ENCODE data around the gene ARHGAP21.
"Not testable (repeated sequence)": the region's sequence is repeated elsewhere in the genome, so short reads cannot be mapped to it uniquely, and the experiment has no call there.

ARHGAP21 gene

DNA sequence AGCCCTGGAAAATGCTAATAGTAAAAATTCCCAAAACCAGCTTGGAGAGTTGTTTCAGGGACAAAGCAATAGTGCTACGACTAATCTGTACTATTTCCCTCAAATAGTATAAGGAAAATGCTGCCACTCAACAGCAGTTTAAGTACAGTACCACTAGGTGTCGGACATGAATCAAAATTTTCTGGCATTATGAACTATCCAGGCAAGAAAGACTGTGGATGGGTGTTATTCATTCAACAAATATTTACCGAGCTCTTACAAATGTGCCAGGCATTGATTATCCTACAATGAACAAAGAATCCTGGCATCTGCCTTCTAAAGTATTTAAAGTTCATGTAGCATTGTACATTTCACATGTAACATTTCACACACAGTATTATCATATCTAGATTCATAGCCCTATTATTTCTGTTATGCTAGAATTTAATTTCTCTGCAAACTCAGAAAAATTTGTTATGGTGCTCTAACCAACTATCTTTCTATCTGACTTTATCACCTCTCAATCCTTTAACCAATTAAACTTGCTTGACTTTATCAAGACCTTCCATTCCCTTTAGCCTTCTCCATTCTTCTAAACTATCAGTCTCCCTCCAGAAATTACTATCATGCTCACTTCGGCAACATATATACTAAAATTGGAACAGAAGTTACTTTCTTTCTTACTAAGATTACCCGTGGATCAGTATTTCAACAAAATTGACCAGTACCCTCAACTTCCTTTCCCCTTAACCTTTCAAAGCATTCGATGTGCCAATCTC lies 80.6 kb downstream of the ARHGAP21 start:
- DNase-seq (ENCODE audit: low read depth in 2 of 2), result no peak

DNA sequence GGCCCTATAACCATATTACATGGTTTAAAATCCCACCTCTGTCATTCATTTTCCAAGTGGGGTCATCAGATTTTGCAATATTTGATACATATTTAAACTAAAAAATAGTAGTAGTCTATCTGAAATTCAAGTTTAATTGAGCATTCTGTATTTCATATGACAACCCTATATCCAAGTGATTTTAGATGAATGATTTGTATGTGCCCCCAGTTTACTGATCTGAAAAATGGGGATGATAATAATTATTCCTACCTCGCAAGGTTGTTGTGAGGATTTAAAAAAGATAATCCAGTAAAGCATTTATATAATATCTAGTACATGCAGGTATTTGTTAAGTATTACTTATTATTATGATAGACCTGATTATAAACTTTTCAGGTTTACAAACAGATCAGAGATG lies 84.6 kb downstream of the ARHGAP21 start:
- no peak for DNase-seq (ENCODE audit: low read depth in 2 of 2)

DNA sequence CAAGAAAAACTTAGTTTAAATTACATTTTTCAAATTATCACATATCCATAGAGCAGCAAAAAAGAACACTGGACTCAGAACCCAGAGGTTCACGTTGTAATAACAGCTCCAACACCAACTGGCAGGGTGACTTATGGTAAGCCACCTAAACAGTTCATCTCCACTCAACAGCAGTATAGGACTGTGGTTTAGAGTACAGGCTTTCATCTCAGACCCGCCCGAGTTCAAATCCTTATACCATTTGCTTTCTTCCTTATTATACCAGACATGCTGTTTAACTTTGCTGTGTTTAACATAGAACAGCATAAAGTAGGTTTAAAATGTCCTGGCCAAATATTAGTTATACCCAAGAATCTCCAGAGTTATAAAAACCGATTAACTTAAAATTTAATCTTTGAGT lies 97.9 kb downstream of the ARHGAP21 start:
- no peak for DNase-seq (ENCODE audit: low read depth in 2 of 2)

DNA sequence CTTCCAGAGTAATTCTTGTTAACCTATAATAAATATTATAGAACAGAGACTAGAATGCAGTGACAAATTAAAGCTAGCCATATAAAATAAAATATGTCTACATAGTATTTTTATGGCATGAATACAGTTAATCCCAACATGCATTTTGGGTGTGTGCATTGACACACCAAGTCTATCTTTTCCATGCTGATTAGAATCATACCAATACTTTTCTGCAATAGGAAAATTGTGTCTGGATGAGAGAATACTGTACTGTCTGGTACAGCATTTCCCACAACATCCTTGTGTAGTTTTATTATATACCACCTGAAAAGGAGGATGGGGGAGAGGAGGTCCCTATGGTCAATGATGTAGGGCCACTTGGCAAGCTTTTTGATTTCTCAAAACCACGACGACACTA lies 100.3 kb downstream of the ARHGAP21 start:
- DNase-seq (ENCODE audit: low read depth in 2 of 2), result no peak

DNA sequence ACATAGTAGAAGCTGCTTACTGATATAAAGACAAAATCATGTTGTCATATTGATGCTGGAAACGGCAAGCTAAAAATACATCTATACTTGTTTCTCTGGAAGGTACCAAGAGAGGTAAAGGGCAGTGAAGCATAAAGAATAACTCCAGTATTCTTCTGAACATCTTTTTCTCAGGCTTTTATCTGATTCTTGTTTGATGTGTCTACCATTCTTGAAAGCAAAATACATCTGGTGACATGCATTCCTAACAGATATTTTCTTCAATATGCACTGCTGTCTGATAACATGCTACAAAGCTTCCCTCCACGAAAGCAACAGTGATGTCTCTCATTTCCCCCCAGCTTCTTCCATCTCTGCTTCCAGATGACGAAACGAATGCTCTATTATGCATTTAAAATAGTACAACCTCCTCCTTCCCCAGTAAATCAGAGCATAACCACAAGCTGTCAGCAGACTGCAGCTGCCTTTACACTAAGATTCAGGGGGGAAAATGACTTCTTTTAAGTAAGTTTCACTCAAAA lies 100.8 kb downstream of the ARHGAP21 start:
- no peak for DNase-seq (ENCODE audit: low read depth in 2 of 2)

DNA sequence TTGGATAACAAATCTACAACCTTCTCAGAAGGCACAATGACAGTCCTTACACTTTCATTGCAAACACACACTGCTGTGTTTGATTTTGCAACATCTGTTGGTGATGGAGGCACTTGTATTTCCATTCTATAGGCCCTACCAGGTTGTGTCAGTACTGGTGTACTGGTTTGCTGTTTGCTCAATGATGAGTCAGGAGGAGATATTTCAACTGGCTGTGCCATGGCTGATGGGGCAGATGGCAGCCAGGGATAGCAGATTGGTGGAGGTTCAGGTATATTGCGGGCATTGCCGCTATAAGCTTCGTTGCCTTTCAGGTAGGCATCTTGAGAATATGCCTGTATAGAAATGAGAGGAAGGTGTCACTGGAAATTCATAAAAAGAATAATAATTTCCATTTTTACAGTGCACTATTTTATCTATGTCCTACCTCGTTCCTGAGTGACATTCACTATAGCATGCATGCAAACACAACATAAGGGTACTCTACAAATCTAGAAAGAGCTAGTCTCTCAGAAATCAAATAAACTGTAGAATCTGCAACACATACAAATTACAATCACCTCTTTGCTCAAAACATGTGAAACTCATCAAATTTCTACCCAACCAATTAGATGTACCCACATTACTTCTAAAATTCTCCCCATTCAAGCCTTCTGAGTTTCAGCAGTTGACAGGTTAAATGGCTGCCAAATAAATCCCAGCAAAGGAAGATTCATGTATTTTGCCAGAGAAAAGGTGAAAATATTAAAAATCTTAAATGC lies 102.5 kb downstream of the ARHGAP21 start:
- DNase-seq (ENCODE audit: low read depth in 2 of 2), result not testable (repeated sequence)

DNA sequence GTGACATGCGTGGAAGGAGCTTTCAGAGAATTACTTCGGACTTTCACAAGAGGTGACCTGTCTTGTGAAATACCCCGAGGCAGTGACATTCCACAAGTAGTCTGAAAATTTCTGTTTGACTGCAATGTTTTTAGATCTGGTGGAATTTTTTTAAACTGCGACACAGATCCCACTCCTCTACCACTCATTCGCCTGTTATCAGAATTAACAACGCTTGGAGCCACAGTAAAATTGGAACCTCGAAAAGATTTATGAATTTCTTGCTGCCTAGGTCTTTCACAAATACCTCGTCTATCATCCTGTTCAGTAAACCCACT lies 103.7 kb downstream of the ARHGAP21 start:
- DNase-seq (ENCODE audit: low read depth in 2 of 2), result not testable (repeated sequence)

DNA sequence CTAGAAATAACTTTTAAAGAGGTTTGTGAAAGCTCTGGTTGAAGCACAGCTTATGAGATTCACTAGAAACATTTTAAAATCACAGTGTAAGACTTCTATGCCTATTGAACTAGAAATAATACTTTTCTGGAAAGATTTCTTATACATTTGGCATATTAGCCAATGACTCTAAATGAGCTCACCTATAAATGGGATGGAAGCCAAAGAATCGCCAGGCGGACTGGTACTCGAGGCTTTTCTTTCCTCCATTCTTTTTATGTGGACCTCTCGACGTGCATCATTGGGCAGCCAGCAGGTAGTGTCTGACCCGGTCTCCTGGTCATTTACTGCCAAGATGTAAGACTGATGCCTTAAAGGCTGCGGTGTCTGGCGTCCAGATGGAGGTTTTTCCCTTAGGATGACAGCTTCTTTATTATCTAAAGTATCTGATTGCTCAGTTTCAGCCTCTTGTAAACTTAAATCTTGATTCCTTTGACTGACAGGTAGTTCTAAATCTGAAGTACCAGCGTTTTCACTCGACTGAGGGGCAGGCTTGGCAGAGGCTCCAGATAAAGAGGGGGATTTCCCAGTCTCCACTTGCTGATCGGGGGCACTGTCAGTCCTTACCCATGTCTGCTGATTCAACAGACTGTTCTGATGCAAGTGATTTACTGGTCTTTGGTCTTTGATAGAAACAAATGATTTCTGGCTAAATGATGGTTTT lies 104.2 kb downstream of the ARHGAP21 start:
- DNase-seq (ENCODE audit: low read depth in 2 of 2), result not testable (repeated sequence)

DNA sequence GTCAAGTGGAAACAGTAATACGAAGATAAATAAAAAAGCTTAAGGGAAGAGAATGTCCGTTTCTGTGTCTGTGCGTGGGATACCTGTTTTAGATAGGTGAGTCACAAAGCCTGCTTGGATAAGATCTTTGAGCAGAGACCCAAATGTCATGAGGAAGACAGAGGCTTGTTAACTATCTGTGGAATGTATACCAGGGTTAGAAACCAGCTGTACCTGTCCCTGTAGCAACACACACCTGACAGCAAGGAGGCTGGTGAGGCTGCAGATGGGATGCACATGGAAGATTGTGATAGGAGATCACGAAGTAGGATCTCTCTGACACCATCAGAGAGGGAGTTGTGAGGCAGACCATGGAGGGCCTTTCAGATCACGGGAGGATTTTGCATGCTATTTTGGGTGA lies 105.3 kb downstream of the ARHGAP21 start:
- no peak for DNase-seq (ENCODE audit: low read depth in 2 of 2)

DNA sequence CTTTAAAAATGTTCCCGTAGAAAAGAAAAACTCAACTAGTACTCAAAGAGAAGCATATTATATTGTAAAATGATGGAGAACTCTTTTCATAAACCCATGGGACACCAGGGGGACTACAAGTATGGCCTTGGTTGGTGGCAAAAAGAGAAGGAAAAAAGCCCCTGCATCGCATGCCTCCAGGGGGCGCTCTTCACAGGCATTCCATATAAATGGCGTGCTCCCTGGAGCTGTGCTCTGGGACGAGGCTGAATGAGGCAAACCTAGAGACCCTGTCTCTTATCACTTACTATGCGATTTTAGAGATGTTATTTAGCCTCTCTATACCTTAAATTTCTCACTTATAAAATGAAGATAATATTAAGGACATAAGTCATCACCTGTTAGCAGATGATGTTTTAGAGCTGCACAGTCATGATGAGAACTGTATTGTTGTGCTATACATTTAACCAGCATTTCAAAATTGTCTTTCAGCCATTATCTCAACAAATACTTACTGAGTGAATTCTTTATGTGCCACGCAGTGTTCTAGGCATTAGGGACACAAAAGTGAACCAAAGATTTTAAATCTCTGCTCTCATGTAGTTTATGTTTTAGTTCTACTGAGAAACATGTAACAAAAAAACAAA lies 105.8 kb downstream of the ARHGAP21 start:
- peak in 1 of 2 donors; percentile 9 for DNase-seq (ENCODE audit: low read depth in 2 of 2)

DNA sequence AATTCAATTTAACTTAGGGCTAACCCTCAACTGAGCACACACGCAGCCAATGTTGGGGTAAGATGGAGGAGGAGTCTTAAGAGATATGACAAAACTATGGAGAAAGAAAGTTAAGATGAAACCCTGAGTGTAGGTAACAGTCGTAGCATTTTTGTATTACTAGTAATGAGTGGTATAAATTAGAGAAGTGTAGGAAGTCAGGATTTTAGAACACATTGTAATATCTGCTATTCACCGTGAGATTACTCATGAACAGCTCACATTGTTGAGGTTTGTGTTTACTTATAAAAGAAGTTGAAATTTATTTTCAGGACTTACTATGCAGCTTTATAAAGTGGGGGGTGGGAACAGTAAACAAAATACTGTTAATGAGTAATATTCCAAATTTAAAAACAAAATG lies 107.2 kb downstream of the ARHGAP21 start:
- DNase-seq (ENCODE audit: low read depth in 2 of 2), result no peak

DNA sequence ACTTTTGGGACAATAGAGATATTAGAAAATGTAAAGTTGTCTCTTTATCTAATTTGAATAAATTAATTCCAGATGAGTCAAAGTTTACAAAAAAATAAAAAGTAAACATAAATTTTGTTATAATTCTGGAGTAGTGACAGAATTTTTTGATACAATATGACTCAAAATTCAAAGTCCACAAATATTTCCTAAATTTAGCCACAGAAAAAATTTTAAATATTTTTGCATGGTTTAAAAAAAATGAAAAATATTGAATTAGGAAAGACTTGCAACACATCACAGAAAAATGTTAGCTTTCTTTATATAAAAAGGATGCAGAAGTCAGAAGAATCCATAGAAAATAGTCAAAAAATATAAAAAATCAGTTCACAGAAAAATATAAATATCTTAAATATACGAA lies 117.7 kb downstream of the ARHGAP21 start:
- no peak for DNase-seq (ENCODE audit: low read depth in 2 of 2)

DNA sequence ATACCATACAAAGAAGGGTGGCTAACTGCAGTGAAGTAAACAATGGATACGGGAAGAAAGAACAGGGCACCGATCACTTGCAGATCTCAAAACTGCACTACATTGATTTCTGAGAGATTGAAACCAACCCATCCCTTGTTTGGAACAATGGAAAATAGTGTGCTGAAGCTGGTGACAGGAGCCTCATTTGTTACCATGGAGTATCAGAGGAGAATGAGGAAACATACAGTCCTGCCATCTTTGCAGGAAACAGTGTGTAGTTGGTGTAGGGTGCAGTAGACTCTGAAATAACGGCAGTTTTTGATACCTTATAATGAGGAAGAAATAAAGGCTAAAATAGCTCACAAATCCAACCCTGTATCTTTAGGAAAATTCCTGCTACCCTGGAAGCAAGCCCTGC lies 118.5 kb downstream of the ARHGAP21 start:
- no peak for DNase-seq (ENCODE audit: low read depth in 2 of 2)

DNA sequence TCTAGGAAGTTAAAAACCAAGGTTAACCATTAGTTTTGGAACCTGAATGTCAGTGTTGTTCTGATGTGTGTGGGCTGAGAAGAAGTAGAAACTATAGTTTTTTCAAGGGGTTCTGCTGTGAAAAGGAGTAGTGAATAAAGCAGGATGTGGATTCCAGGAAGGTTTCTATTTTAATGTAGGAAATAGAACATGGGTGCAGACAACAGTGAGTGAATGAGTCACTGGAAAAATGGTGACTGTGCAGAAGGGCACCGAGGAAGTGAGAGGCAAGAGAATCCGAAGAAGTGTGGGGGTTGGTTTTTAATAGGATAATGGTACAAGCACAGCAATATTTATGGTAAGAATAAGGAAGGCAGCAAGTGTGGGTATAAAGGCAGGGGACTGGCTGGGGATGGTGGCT lies 120.4 kb downstream of the ARHGAP21 start:
- DNase-seq (ENCODE audit: low read depth in 2 of 2), result no peak

DNA sequence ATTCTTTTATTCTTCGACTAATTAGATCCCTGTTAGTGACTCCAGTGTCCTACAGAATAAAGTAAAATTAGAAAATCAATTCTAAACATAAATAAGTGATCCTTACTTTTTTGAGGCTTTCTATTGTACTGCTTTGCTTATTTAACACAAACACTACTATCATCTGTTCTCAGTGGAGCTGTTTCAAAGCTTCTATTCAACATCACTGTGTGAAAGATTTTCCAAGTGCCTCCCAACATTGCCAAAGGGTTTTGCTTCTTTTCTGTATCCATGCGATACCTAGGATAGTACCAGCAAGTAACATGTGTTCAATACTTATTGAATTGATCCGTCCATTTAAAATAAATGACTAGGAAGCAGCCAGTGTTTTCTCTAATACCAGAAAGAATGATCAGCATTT lies 125.7 kb downstream of the ARHGAP21 start:
- DNase-seq (ENCODE audit: low read depth in 2 of 2), result no peak

DNA sequence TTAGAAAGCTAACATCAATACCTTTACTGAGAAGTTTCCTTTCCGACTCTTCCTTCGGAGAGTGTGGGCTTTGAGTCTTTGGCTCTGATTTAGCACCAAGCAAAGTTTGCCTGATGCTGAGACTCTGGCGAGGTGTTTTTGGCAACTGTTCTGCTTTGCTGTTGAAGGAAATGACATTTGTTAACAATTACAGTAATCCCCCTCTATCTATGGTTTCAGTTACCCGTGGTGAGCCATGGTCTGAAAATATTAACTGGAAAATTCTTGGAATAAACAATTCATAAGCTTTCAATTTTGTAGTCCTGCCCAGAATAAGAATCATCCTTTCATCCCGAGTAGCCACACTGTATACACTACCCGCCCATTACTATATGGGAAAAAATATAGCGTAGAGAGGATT lies 126.3 kb downstream of the ARHGAP21 start:
- DNase-seq (ENCODE audit: low read depth in 2 of 2), result no peak

DNA sequence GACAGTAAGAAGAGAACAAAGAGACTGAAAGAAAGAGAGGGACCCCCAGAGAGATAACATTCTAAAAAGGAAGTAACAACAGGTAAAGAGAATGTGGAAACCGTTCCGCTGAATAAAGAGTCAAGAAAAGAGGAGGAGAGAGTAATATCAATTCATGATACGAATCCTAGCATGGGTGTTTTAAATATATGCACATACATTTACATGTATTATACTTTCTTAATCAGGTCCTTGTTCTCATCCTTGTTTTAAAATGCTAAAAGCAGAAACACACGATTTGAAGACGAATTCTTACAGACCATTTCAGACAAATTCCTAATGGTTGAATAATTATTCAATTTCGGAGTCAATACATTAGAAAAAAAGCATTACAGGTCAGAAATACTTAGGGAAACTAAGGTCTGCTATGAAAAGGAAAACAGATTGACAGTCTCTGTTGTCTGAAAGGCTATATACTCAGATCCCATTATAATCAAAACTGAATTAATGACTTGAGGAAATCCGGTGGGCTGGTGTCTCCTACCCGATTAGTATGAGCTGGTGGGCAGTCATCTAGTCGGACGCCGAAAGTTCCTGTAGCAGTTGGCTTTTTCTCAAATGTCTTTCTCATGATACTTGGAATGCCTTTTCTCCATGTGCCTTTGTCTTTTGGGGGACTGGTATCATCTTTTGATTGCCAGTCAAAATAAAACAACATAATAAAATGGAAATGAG lies 127.3 kb downstream of the ARHGAP21 start:
- DNase-seq (ENCODE audit: low read depth in 2 of 2), result no peak

DNA sequence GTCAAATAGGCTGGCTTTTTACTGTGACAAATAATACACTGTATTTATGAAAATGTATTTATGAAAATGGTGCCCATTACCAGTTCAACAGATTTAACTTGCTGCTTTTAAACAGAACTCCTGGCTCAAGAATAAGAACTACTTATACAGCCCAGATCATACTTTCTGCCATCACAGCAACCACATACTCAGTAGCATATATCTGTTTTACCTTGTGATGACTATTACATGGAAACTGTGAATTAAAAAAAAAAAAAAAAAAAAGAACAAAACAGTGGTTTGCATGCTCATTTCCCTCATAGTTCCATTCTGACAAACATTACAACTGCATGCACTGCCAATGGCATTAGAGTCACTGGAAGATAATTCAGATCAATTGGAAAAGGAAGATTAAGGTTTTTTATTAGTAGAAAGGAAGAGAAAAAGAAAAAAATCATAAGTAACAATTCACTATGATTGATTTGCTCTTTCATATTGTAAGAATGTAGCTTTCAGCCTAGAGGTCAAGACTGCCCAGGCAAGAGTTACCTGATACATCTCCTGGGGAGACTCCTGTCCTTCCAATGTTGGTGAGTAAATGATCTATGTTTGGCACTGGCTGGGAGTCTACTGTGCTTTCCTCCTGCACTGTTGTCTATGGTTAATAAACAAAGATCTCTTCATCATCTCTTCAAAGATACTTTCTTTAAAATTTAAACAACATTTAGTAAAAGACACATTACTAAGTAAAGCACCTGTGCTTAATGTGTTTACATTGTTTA lies 132.8 kb downstream of the ARHGAP21 start:
- DNase-seq (ENCODE audit: low read depth in 2 of 2), result no peak

DNA sequence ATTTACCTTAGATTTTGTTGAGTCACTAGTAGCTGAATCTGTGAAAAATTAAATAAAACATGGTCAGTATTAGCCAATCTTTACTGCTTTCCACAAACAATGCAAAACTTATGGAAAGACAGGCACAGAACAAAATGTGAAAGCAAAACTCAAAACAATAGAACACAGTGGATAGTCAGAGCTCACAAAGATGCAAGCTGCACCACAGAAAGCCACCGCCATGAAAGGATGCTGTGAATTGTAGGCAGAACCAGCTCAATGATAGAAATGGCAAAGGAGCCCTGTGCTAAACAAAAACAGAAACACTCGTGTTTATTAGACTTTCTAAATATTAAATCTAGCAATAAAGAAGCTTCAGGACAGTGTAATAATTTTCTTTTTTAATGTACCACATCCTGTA lies 134.4 kb downstream of the ARHGAP21 start:
- DNase-seq (ENCODE audit: low read depth in 2 of 2), result no peak

DNA sequence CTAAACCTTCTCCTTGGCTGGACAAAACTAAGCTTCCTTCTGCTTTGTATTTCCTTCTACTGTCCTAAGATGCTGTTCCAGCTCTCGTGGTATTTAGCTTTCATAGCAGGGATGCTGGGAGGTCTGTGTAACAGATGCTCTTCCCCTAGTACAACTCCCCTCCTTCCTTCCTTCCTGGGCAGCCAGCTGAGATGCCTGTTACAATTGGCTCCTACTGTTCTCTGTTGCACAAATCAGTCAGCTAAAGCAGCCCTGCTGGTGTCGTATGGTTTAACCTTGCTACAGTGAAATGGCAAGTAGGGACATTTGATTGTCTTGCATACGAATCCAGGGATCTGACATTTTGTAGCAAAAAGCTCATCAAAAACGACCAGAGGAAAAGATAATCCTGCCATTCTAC lies 143.8 kb downstream of the ARHGAP21 start:
- no peak for DNase-seq (ENCODE audit: low read depth in 2 of 2)

DNA sequence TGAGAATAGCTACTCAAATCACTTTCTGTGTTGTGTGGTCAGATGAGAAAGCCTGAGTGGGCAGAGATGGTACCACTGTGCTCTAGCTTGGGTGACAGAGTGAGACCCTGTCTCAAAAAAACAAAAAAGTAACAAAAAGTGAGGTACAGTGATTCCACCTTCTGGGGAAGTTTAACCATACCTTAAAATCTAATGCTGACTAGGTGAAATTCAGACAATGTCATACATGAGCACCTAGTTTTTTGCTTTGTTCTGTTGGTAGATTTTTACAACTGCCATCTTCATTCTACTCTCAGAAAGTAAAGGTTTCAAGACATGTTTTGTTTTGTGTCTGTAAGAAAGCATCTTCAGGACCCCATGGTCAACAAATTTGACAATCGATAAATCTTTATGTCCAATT lies 144.2 kb downstream of the ARHGAP21 start:
- no peak for DNase-seq (ENCODE audit: low read depth in 2 of 2)
